Stimulated activated CD4-positive, alpha-beta T cell treated with anti-CD3 and anti-CD28 coated beads, TNF-alpha, amount 100 ng/mL, for 24 hours (primary cell): ENCODE data around the gene MFSD6.
"Not testable (repeated sequence)": the region's sequence is repeated elsewhere in the genome, so short reads cannot be mapped to it uniquely, and the experiment has no call there.

Experiments used
- DNase-seq, 3 experiments: peaks; one replicate each; pipeline ENCODE4 v3.0.0-alpha.2; 2020; ENCODE audit warnings: low read depth in 3 of 3

Gene MFSD6

DNA sequence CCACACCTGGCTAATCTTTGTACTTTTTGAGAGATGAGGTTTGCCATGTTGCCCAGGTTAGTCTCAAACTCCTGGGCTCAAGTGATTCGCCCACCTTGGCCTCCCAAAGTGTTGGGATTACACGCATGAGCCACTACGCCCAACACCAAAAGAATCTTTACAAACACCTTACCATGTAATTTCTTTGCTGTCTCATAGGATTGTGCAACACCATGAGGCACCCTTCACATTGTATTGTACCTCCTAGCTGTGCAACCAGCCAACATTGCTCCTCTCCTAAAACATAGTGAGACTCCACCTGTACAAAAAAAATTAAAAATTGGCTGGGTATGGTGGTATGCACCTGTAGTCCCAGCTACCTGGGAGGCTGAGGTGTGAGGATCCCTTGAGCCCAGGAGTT, 3.1 kb upstream of the MFSD6 start:
- no peak for DNase-seq

DNA sequence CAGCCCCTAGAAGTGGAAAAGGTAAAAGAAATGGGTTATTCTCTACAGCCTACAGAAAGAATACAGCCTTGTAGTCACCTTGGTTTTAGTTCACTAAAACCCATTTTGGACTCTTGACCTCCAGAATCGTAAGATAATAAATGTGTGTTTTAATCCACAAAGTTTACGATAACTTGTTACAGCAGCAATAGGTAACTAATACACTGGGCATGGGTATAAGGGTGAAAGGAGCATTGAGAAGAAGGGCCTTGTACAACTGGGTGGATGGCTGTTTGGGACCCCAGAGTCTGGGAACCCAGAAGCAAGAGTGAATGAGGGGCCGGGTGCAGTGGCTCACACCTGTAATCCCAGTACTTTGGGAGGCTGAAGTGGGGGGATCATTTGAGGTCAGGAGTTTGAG, 2.2 kb upstream of the MFSD6 start:
- DNase-seq, result no peak

DNA sequence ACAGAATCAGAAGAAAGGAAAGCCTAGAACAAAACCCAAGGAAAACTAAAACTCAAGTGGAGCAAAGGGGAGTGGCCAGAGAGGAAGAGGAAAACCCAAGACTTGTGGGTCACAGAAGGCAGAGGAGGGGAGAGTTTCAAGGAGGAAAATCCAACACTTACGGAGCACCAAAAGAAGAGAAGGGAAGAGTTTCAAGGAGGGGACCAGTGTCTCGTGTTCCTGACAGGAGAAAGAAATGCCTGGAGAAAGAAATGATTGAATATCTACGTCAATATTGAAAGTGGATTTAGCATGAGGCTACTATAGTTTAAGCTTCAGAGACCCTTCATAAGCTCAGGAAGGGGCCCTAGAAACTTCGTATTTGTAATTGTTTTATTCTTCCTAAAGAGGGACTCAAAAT, 1.4 kb upstream of the MFSD6 start:
- DNase-seq, result no peak

DNA sequence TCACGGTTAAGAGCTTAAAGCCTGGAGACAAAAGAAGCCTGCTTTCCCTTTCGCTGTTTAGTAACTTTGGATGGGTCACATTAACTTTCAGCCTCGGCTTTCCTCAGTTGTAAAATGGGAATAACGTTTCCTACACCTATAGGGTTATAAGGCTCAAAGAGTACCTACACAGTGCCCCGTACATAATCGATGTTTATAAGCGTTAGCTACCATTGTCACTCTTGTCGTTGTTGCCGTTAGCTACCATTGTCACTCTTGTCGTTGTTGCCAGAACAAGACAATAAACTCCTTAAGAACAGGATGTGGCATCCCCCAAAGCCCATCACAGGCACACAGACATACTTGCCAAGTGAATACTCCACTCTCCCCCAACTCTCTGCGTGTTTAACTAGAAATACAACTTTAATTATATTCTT, 901 bp upstream of the MFSD6 start:
- no peak for DNase-seq

DNA sequence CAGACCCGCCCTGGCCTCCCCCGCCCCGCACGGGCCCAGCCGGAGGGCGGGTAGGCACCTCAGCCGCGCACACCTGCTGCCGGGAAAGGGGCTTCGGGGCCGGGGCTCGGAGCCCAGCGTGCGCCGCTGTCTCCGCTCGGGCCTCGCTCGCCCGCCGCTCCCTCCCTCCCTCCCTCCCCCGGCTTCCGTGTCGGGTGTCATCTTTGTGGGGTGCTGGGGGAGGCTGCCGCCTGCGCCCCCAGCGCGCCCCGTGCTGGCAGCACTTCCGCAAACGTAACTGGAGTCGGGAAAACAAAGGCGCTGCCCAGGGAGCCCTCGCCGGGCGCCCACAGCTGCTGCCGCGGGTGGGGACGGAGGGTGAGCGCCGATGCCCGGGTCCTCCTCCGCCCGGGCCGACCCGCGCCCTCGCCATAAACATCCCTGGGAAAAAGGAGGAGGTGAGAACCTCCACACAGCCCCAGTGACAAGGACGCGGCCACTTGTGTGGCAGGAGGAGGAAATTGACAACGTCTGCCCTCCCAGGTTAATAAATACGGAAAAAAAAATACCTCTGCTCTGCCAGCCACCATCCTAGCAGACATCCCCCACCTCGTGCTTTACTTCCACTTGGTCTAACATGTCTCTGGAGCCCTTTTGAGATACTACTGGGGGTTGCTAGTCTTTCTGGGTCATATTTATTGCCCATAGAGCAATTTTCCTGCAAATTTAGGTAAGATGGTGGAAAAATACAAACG, 550 bp downstream of the MFSD6 start:
- peak; percentile 45 to 66 (median 47) for DNase-seq

DNA sequence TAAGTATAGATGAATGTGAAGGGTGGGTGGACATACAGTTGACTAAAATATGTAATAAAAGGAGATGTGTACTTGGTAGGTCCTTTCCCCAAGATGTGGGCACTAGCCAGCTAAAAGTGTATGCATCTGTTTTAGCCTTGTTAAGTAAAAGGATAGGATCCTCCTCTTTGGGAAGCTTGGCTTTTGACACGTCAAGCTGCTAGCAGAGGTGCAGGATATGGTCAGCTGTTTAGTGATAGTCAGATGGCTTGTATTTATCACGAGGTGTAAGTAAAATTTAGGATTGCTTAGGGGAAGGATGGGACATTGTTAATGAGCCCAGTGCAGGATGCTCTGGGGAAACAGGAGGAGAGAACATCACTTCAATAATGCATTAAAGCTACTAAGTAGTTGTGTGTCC, 1.5 kb downstream of the MFSD6 start:
- no peak for DNase-seq

DNA sequence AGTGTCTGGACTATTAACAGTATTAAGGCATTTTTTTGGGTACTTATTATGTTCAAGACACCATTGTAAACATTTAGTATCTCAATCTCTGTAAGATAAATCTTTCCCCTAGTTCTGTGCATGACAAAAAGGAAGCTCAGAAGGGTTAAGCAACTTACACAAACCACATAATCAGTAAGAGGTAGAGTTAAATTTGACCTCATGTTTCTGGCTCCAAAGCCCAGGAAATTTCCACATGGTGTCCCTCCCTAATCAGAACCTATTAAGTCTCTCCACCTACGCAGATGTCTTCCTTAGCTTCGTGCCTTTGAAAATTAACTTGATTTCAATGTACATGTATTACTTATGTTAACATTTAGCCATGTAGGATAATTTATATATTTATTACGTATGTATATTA, 2.0 kb downstream of the MFSD6 start:
- DNase-seq, result no peak

DNA sequence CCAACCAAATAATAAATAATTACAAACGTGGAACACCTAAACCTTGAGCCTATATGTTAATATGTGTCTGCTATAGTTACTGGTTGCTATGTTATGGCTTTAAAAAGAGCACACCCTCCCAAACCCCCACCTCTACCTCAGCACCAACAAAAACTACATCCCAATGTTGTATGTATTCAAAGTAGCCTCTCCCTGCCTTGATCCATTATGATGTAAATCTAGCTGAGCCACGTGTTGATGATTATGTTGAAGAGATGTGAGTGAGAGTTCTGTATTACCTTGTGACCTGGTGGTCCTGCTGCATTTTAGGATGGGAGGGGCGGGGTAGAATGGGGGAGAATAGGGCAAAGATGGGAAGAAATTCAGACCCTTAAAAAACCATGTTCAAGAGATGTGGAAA, 4.8 kb downstream of the MFSD6 start:
- no peak for DNase-seq

DNA sequence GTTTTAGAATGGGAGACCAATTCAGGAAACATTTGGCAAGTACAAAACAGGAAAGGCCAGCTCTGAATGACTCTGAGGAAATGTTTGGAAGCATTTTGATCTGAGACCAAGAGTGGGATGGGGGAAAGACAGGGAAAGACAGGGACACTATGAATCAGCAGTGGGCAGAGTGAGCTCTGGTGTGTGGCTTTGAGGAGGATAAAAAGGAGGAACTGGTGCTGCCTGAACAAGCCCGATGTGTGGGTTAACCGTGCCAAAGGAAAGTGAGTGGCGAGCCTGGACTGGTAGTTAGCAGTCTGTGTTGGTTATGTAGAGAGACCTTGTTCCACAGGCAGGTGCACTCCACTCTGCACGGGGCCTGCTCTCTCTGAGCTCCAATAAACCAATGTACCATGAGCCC, 5.3 kb downstream of the MFSD6 start:
- no peak for DNase-seq

DNA sequence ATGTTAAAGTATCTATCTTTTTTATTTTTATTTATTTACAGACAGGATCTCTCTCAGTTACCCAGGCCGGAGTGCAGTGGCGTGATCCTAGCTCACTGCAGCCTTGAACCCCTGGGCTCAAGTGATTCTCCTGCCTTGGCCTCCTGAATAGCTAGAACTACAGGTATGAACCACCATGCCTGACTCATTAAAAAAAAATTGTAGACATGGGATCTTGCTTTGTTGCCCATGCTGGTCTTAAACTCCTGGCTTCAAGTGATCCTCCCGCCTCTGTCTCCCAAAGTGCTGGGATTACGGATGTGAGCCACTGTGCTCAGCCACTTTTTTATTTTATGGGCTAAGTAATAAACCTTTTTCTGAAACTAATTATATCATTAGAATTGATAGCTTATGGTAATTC, 7.1 kb downstream of the MFSD6 start:
- no peak for DNase-seq

DNA sequence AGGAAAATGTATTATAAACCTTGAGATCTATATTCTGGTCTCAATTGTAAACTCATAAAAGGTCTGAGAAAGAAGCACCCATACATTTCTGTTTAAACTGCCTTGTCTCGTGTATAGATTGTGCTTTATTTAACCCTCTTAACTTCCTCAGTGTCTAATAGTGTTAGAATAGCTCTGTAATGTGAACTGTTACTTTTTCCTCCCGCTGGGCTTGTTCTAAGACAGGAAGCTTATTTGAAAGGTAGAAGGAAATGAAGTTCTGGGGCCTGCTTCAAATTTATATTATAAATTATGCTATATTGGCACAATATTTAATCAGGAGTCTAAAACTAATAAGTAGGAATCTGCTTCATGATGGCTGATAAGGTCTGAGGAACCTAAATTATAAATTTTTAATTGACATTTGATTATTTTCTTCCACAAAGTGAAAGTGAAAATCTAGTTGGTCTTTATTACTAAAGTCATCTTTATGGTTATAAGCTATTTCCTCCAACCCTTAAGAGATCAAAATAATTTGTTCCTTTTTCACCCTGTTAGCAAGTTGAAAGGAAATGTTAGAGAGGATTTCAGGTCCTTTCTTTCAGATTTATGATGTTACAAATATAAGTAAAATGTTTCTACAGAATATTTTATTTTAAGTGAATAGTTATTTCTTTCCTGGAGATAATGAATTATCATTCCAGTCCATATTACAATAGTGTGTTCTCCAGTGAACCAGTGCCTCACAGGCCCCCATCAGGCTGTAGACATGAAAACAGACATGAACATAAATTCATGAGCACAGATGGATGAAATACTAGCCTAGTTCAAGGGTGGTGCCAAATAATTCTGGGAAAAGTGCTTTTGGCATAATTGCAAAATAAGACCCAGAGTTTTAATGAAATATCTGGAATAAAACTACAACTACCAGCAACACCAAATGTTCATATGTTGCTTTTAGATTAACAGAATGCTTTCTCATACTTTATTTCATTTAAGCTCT, 7.9 kb downstream of the MFSD6 start:
- no peak for DNase-seq

DNA sequence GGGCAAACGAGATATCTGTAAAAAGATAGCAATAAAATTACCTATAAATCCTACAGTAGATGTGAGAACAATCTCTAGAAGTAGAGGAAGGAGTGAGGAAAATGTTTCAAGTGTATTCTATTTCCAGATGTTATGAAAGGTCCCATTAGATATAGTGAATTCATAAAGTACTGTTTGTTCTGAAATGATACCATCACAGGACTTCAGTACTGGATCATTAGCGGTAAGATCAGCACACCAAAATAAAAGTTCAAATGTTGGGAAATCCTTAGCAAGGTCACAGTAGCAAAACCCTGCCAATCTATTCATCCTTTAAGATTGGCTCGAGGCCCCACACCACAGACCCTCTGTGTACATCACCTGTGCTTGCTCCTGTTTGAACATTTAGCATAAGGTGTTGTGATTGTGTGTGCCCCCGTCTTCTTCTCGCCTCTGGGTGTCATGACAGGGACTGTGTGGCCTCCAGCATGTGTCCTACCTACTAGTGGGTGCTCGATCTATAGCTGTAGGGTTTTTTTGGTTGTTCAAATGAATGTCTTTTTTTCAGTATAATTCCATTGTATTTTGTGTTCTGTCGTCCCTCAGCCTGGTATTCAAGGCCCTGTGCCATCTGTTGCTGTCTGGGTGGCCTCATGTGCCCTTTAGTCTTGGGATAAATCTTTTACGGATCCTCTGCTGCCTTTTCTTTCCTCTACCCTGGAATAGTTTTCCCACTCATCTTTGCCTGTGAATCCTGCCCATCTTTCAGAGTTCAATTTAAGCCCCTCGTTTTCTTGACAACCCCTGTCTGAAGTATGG, 9.1 kb downstream of the MFSD6 start:
- DNase-seq, result no peak

DNA sequence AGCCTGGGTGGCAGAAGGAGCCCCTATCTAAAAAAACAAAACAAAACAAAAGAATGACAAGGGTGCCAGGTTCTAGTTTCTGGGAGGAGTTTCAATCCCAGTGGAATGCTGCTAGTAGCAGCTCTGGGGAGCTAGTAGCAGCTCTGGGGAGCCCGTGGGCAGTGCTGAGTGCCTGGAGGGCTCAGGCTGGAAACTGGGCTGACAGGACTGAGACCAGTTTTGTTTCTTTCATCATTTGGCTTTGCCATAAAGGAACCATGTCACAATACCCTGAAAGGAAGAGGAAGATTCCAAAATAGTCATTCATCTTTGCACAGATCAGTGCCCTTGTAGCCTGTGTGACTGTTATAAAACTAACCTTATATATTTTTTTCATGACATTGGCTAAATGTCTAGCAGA, 10.6 kb downstream of the MFSD6 start:
- no peak for DNase-seq

DNA sequence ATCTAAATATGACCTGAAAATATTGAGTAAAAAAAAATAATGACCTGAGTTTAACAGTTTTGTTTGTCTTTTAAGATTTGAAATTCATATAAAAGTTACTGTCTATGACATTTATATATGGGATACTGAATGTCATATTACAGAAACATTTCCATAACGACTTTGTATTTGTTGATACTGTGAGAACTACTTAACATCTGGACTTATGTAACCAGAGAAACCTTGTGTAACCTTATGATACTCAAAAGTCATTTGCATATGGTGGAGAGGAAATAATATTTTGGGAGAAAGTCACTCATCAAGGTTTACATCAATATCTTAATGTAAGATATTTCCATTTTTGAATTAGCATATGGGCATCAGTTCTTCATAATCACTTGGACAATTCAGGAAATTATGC, 12.6 kb downstream of the MFSD6 start:
- DNase-seq, result no peak

DNA sequence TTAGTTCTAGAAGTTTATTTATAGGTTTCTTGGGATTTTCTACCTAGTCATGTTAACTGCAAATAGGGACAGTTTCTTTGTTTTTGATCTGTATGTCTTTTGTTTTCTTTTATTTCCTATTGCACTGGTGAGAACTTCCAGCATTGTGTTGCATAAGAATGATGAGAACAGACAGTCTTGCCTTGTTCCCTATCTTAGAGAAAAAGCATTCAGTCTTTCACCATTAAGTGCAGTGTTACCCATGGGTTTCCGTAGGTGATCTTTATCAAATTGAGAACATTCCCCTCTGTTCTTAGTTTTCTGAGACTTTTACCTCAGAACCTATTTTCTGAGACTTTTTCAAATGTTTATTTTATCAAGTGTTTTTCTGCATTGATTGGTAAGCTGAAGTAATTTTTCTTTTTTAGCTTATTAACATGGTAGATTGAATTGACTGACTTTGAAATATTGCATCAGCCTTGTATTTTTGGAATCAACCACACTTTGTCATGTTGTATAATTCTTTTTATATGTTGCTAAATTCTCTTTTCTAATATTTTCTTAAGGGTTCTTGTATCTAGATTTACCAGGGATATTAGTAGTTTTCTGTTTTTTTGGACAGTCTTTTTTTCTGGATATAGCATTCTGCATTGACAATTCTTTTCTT, 17.2 kb downstream of the MFSD6 start:
- DNase-seq, result no peak

DNA sequence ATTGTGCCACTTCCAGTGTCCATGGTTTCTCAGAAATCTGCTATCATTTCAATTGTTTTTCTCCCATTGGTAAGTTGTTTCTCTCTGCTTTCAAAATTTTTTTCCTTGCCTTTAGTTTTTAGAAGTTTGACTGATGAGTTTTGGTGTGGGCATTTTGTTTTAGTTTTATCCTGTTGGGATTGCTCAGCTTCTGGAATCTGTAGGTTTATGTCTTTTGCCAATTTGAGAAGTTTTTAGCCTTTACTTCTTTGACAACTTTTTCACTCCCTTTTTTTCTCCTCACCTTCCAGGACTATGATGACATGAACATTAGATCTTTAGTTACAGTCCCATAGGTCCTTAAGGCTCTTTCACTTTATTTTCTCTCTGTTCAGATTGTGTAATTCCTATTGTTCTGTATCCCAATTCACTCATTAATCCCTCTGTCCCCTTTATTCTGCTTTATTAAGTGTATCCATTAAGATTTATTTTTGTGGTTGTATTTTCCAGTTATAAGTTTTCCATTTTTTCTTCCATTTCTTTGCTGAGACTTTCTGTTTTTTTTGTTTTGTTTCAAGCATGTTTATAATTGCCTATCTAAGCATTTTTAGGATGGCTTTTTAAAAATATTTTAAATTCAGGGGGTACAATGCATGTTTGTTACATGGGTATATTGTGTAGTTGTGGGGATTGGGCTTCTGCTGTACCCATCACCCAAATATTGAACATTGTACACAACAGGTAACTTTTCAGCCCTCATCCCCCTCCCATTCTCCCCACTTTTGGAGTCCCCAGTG, 17.9 kb downstream of the MFSD6 start:
- no peak for DNase-seq

DNA sequence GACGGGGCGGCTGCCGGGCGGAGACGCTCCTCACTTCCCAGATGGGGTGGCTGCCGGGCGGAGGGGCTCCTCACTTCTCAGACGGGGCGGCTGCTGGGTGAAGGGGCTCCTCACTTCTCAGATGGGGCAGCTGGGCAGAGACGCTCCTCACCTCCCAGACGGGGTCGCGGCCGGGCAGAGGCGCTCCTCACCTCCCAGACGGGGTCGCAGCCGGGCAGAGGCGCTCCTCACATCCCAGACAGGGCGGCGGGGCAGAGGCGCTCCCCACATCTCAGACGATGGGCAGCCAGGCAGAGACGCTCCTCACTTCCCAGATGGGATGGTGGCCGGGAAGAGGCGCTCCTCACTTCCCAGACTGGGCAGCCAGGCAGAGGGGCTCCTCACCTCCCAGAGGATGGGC, 22.7 kb downstream of the MFSD6 start:
- DNase-seq, result not testable (repeated sequence)

DNA sequence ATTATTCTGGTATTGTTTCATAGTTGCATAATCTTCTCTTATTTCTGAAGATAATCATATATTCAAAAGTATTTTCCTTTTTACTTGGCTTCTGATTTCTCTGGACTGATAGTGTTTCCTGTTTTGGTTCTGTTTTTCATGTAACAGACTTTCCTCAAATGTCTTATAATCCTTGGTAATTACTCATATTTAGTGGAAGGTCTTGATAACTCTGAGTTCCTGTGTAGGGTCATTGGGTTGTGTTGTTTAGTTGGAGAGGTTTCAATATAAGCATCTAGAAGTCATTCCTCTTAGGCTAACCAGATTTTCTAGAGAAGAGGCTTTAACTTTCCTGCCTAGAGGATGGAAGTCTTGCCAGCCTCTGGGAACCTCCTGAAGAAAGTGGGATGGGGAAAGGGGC, 23.8 kb downstream of the MFSD6 start:
- DNase-seq, result no peak

DNA sequence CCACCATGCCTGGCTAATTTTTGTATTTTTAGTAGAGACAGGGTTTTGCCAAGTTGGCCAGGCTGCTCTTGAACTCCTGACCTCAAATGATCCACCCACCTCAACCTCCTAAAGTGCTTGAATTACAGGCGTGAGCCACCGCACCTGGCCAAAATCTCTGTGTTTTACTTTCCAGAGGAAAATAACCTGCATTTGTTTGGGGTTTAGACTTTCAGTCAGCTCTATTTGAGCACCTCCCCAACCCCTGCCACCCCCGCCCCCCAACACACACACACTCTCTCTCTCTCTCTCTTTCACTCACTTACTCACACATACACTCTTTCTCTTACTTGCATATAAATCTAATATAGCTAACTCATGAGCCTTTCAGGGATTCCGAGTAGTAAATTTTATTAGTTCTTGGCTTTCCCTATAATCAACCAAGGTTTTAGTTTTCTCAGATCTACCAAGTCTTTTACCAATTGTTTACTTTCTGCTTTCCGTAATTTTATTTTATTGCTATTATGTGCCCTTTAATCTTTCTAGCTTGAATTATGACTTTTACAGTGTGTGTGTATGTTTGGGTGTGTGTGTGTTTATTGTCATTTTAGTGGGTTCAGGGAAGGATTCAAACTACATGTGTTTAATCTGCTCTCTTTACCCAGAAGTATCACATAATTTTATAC, 24.5 kb downstream of the MFSD6 start:
- no peak for DNase-seq

DNA sequence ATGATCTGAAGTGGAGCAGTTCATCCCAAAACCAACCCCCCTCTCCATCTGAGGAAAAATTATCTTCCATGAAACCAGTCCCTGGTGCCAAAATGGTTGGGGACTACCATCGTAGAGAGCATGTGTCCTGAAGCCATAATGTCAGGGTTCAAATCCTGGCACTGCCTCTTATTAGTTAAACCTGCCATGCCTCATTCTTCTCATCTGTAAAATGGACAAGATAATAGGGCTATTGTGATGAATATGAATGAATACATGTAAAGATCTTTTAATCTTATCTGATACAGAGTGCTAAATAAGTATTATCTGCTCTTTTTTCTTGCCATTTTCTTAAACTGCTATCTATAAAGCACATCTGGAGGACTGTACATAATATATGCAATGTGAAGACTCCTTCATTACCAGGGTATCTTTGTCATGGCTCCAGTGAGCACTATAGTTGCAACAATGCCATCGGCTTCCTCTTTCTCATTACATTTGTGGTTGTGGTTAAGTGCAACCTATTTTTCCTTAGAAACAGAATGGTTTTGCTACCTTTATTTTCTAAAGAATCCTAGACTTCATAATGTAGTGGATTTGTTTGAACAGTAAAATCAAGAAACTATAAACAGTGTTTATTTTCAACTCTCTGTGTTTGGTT, 27.0 kb downstream of the MFSD6 start:
- no peak for DNase-seq
